ENCODE measurements around the gene PLA2G15.

GRCh38 chr16:68223072-68223471, 22.1 kb upstream of the PLA2G15 start:
- TF ChIP-seq TCF7L2 (IDR thresholded peaks at IDR 0.05; ENCODE audit: borderline replicate concordance, low read depth, low read length) = no peak
- TF ChIP-seq, protein P1, sequence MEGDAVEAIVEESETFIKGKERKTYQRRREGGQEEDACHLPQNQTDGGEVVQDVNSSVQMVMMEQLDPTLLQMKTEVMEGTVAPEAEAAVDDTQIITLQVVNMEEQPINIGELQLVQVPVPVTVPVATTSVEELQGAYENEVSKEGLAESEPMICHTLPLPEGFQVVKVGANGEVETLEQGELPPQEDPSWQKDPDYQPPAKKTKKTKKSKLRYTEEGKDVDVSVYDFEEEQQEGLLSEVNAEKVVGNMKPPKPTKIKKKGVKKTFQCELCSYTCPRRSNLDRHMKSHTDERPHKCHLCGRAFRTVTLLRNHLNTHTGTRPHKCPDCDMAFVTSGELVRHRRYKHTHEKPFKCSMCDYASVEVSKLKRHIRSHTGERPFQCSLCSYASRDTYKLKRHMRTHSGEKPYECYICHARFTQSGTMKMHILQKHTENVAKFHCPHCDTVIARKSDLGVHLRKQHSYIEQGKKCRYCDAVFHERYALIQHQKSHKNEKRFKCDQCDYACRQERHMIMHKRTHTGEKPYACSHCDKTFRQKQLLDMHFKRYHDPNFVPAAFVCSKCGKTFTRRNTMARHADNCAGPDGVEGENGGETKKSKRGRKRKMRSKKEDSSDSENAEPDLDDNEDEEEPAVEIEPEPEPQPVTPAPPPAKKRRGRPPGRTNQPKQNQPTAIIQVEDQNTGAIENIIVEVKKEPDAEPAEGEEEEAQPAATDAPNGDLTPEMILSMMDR (tag by site-specific recombination; IDR thresholded peaks at IDR 0.05) = no peak
- TF ChIP-seq, protein P2, sequence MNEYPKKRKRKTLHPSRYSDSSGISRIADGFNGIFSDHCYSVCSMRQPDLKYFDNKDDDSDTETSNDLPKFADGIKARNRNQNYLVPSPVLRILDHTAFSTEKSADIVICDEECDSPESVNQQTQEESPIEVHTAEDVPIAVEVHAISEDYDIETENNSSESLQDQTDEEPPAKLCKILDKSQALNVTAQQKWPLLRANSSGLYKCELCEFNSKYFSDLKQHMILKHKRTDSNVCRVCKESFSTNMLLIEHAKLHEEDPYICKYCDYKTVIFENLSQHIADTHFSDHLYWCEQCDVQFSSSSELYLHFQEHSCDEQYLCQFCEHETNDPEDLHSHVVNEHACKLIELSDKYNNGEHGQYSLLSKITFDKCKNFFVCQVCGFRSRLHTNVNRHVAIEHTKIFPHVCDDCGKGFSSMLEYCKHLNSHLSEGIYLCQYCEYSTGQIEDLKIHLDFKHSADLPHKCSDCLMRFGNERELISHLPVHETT (tag by site-specific recombination; IDR thresholded peaks at IDR 0.05) = no peak
- TF ChIP-seq ZBTB8A (tag by site-specific recombination; IDR thresholded peaks at IDR 0.05) = no peak
- TF ChIP-seq ZNF121 (tag by site-specific recombination; IDR thresholded peaks at IDR 0.05) = no peak
- TF ChIP-seq ZNF398 (tag by site-specific recombination; IDR thresholded peaks at IDR 0.05) = no peak
- TF ChIP-seq SETDB1 (IDR thresholded peaks at IDR 0.05; ENCODE audit: insufficient read length, low read length) = no peak
- TF ChIP-seq, protein P3, sequence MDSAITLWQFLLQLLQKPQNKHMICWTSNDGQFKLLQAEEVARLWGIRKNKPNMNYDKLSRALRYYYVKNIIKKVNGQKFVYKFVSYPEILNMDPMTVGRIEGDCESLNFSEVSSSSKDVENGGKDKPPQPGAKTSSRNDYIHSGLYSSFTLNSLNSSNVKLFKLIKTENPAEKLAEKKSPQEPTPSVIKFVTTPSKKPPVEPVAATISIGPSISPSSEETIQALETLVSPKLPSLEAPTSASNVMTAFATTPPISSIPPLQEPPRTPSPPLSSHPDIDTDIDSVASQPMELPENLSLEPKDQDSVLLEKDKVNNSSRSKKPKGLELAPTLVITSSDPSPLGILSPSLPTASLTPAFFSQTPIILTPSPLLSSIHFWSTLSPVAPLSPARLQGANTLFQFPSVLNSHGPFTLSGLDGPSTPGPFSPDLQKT (IDR thresholded peaks at IDR 0.05; ENCODE audit: borderline replicate concordance, low read depth, low read length) = no peak
- TF ChIP-seq ZNF580 (tag by site-specific recombination; IDR thresholded peaks at IDR 0.05) = no peak
- TF ChIP-seq ZNF404 (tag by site-specific recombination; IDR thresholded peaks at IDR 0.05) = no peak
- TF ChIP-seq, protein P4, sequence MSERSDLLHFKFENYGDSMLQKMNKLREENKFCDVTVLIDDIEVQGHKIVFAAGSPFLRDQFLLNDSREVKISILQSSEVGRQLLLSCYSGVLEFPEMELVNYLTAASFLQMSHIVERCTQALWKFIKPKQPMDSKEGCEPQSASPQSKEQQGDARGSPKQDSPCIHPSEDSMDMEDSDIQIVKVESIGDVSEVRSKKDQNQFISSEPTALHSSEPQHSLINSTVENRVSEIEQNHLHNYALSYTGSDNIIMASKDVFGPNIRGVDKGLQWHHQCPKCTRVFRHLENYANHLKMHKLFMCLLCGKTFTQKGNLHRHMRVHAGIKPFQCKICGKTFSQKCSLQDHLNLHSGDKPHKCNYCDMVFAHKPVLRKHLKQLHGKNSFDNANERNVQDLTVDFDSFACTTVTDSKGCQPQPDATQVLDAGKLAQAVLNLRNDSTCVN (tag by site-specific recombination; optimal IDR thresholded peaks at IDR 0.05) = no peak

Data from HEK293 (cell line).